Lung (tissue), 12 donors: ENCODE results near the gene COX7A2L. TPM values are rescaled to one million over a fixed set of nuclear protein-coding genes. Genes with fewer than 3 reads are reported as not detected.
A peak's percentile ranks its signal among the peaks of the same experiment; 100 is the strongest.

ENCODE experiments used
- ATAC-seq: fragments of 200-7000 bp; cut with Tn5 transposase; one replicate; pipeline ENCODE4 v1.9.1; 2020; ENCODE audit warnings: moderate number of reproducible peaks; ENCODE audit not compliant: insufficient read depth, low FRiP score
- DNase-seq, 3 donors: peaks; one replicate each; pipeline ENCODE4 v3.0.0-alpha.2; 2013 to 2017
- H3K27ac ChIP-seq, 2 donors: one replicate each; pipeline ENCODE4 v1.5.1; 2013; ENCODE audit warnings: mild to moderate bottlenecking in 2 of 2, moderate library complexity in 2 of 2, control low read depth in 1 of 2, inconsistent platforms in 1 of 2, low read depth in 1 of 2, low read length in 1 of 2
- H3K27me3 ChIP-seq, 3 donors: one replicate each; pipeline ENCODE4 v1.5.1; 2013; ENCODE audit warnings: low read length in 2 of 3; ENCODE audit not compliant: control insufficient read depth in 3 of 3, insufficient read depth in 3 of 3
- H3K36me3 ChIP-seq, 4 donors: one replicate each; pipeline ENCODE4 v1.5.1; 2013; ENCODE audit warnings: low read length in 4 of 4, mild to moderate bottlenecking in 1 of 4, moderate library complexity in 1 of 4; ENCODE audit not compliant: control insufficient read depth in 4 of 4, insufficient read depth in 4 of 4
- H3K4me1 ChIP-seq, 5 donors: one replicate each; pipeline ENCODE4 v1.5.1; 2013; ENCODE audit warnings: low read length in 5 of 5, mild to moderate bottlenecking in 2 of 5, moderate library complexity in 1 of 5; ENCODE audit not compliant: control insufficient read depth in 5 of 5, insufficient read depth in 5 of 5
- H3K4me3 ChIP-seq: one replicate; pipeline ENCODE4 v1.5.1; 2013; ENCODE audit warnings: mild to moderate bottlenecking, control low read depth, moderate library complexity
- H3K9ac ChIP-seq, 2 donors: one replicate each; pipeline ENCODE4 v1.5.1; 2013; ENCODE audit warnings: low read length in 2 of 2, control low read depth in 1 of 2; ENCODE audit not compliant: insufficient read depth in 1 of 2
- H3K9me3 ChIP-seq, 4 donors: one replicate each; pipeline ENCODE4 v1.5.1; 2013; ENCODE audit warnings: low read length in 3 of 4, mild to moderate bottlenecking in 1 of 4, moderate library complexity in 1 of 4; ENCODE audit not compliant: control insufficient read depth in 4 of 4, insufficient read depth in 3 of 4
- WGBS, 2 donors: extraction: QIAGEN DNeasy Blood & Tissue Kit; methylation state at CpG; one replicate each; pipeline ENCODE4 v1.1.7; 2013; 5-methylcytosine and 5-hydroxymethylcytosine counted together
- polyA plus RNA-seq, 2 donors: library from polyadenylated mRNA; stranded (reverse); fragments of 200-250 nt; gene quantifications; one replicate each; pipeline ENCODE4 v1.2.1, GENCODE V29; 2013
- total RNA-seq, 2 donors: library from RNA; depleted of rRNA in 1 of 2; stranded (reverse); fragments of >200 nt in 1 of 2; gene quantifications; one replicate each; pipeline ENCODE4 v1.2.1, GENCODE V29; 2014 to 2021
- TF ChIP-seq, protein P1 (sequence below): IDR thresholded peaks from 2 replicates; pipeline ENCODE4 v1.5.1; 2012; ENCODE audit warnings: mild to moderate bottlenecking; ENCODE audit errors: control extremely low read depth, extremely low read depth
- donor health status: control.
- donor health status: control.
- donor health status: Bipolar disorder and iron deficiency.
- donor health status: healthy.
- donor health status: DM: yes; HTN: yes; CAD: no.

The COX7A2L gene
- total and polyA plus RNA-seq, 4 donors, result 80.4 to 113 (median 103) TPM

DNA sequence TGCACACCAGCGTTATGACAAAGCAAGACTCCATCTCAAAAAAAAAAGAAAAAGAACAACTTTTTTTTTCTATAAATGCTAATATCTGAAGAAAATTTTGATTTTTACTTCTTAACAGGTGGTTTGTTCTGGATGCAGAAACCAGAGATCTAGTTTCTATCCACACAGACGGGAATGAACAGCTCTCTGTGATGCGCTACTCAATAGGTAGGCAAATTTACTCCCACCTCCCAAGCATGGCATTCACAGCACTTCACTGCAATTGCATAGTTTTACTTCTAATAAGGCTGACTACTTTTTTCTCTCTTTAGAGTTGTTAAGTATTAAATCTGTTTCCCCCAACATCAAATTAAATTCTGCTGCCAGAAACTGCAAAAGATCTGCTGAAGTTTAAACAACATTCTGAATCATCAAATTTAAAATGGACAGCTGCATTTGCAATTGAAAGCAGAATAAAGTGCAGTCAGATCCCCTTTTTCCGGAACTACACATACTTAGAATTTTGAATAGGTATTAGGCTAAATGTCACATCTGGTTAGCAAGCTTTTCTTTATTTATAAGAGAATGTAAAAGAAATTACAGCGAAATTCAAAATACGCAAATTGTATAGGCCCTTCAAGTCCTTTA, 45.1 kb downstream of the COX7A2L start:
- Histone ChIP-seq H3K4me1 (peaks cover 0 to 13% (median 0%) of the 10 kb centered on the region in 5 donors), H3K27ac (no peak overlapping the region), H3K9me3 (no peaks in the 10 kb centered on the region), H3K9ac (no peak overlapping the region), H3K4me3 (no peak overlapping the region), H3K36me3 (peaks cover 2 to 41% (median 13%) of the 10 kb centered on the region in 4 donors), H3K27me3 (no peaks in the 10 kb centered on the region)
- TF ChIP-seq, protein P1, sequence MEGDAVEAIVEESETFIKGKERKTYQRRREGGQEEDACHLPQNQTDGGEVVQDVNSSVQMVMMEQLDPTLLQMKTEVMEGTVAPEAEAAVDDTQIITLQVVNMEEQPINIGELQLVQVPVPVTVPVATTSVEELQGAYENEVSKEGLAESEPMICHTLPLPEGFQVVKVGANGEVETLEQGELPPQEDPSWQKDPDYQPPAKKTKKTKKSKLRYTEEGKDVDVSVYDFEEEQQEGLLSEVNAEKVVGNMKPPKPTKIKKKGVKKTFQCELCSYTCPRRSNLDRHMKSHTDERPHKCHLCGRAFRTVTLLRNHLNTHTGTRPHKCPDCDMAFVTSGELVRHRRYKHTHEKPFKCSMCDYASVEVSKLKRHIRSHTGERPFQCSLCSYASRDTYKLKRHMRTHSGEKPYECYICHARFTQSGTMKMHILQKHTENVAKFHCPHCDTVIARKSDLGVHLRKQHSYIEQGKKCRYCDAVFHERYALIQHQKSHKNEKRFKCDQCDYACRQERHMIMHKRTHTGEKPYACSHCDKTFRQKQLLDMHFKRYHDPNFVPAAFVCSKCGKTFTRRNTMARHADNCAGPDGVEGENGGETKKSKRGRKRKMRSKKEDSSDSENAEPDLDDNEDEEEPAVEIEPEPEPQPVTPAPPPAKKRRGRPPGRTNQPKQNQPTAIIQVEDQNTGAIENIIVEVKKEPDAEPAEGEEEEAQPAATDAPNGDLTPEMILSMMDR, result no peak
- WGBS, 2 donors, result 89 to 93% methylated on average over 6 of the region's 6 CpGs
- DNase-seq (peak in 2 of 3 donors; percentile 54 to 79), ATAC-seq (no peak)

DNA sequence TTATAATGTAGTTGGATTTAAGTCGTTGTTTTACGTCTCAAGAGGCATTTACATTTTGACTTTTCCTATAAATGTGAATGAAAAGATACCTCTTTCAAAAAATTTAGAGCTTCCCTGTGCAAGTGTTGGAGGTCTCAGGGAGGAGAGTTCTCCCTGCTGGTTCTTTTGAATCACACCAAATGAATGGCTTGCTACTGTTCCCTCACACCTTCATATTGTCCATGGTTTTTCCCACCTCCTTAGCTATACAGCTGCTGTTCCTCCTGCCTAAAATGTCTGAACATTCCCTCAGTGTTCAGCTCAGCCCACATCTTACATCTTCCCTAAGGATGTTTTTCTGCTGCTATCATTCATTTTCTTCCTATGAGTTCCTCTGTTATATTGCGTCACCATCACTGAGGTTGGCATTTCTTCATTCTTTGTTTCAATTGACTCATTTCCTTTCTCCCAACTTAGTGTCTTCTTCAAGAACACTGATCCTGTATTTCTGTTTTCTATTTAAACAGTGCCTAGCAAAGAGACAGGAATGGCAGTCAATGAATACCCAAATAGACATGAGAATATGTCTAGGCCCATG, 46.0 kb downstream of the COX7A2L start:
- ATAC-seq (peak; percentile 47), DNase-seq (no peak)
- Histone ChIP-seq H3K4me1 (peaks cover 0 to 13% (median 0%) of the 10 kb centered on the region in 5 donors), H3K27me3 (no peaks in the 10 kb centered on the region), H3K36me3 (peaks cover 2 to 32% (median 11%) of the 10 kb centered on the region in 4 donors), H3K9me3 (no peaks in the 10 kb centered on the region), H3K27ac (no peak overlapping the region), H3K4me3 (no peak overlapping the region), H3K9ac (peak overlapping the region in 1 of 2 donors; percentile 54)
- WGBS, 2 donors, result 74 to 88% methylated on average over 3 of the region's 3 CpGs
- TF ChIP-seq, protein P1, result no peak

DNA sequence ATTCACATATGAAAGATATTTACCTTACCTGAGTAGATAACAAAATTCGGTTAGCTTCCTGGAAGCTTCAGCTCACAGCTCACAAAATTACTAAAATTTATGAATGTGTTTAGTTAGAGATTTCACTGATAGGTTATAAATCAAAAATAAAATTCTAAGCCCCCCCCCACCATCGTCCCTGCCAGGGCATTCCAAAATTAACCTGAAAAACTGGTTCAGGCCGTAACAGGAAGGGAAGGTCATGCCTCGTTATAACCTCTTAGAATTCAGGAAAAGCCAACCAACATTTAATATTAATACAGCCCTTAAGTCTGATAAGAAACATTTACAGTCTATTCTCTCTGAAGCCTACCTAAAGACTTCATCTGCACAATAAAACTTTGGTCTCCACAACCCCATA, 48.9 kb downstream of the COX7A2L start:
- Histone ChIP-seq H3K9me3 (no peaks in the 10 kb centered on the region), H3K27me3 (no peaks in the 10 kb centered on the region), H3K9ac (no peak overlapping the region), H3K4me1 (peaks cover 0 to 13% (median 0%) of the 10 kb centered on the region in 5 donors), H3K36me3 (peaks cover 6 to 23% (median 11%) of the 10 kb centered on the region in 4 donors), H3K27ac (no peak overlapping the region), H3K4me3 (no peak overlapping the region)
- ATAC-seq (no peak), DNase-seq (peak in 1 of 3 donors; percentile 24)
- TF ChIP-seq, protein P1, result no peak
- 65 to 80% methylated on average over 4 of the region's 4 CpGs for WGBS, 2 donors
